ENCODE data around the gene MAGI2.
"Not testable (repeated sequence)": the region's sequence is repeated elsewhere in the genome, so short reads cannot be mapped to it uniquely, and the experiment has no call there.

MAGI2 gene

DNA sequence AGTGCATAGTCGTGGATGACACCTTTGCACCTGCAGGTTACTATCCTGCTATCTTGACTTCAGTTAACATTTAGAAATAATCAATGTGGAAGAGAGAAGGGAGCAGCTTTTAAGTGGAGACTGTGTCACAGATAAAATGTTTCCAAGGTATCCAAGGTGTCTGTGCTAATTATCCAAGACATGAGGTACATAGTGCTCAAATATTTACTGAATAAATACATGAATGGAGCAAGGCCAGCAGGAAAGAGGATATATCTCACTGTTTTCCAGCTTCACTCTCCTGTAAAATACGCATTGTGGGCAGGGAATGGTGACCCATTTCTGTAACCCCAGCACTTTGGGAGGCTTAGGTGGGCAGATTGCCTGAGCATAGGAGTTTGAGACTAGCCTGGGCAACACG lies 1102.5 kb downstream of the MAGI2 start:
- Mint-ChIP-seq H3K9me3 (peaks cover 5 to 9% of the 10 kb centered on the region in 2 donors), H3K4me3 (no peak overlapping the region), H3K27me3 (no peaks in the 10 kb centered on the region), H3K27ac (no peak overlapping the region), H3K36me3 (ENCODE audit: insufficient read depth) (no peaks in the 10 kb centered on the region), H3K4me1 (ENCODE audit: low read depth in 2 of 2) (no peaks in the 10 kb centered on the region)
- ATAC-seq (replicated peaks) (no peak), DNase-seq (no peak)

- ATAC-seq (replicated peaks) = no peak
- H3K27me3 Mint-ChIP-seq = no peaks in the 10 kb centered on the region
- no peaks in the 10 kb centered on the region for H3K4me1 Mint-ChIP-seq (ENCODE audit: low read depth in 2 of 2)
- H3K9me3 Mint-ChIP-seq = peaks cover 5 to 9% of the 10 kb centered on the region in 2 donors
- no peak overlapping the region for H3K27ac Mint-ChIP-seq
- H3K4me3 Mint-ChIP-seq = no peak overlapping the region
- DNase-seq = no peak
- H3K36me3 Mint-ChIP-seq (ENCODE audit: insufficient read depth) = no peaks in the 10 kb centered on the region
Measured at GRCh38 chr7:78350391-78350790, 1103.1 kb downstream of the MAGI2 start.

- Mint-ChIP-seq H3K4me3 (no peak overlapping the region), H3K9me3 (peaks cover 0 to 9% of the 10 kb centered on the region in 2 donors), H3K27me3 (no peaks in the 10 kb centered on the region), H3K4me1 (ENCODE audit: low read depth in 2 of 2) (no peaks in the 10 kb centered on the region), H3K27ac (no peak overlapping the region), H3K36me3 (ENCODE audit: insufficient read depth) (no peaks in the 10 kb centered on the region)
- ATAC-seq (replicated peaks) (no peak), DNase-seq (no peak)
Measured at GRCh38 chr7:78346827-78347226, 1106.6 kb downstream of the MAGI2 start.

DNA sequence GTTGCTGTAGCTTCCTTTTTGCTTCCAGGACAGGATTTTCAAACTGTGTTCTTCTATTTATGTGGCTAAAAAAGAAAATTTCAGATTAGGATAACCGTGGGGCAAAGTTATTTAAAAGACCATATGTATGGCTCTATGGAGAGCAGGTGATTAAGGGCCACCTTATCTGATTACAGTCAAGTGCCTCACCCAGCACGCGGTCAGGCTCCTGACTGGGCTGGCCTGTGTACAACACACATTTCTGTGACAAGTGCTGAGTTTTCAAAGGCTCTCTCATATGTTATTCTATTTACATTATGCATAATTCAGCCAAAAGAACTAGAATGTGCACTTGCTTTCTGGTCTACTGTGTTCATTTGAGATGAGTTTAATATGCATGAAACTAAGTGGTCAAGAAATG lies 1107.5 kb downstream of the MAGI2 start:
- Mint-ChIP-seq H3K36me3 (ENCODE audit: insufficient read depth) (no peaks in the 10 kb centered on the region), H3K4me1 (ENCODE audit: low read depth in 2 of 2) (no peaks in the 10 kb centered on the region), H3K4me3 (no peak overlapping the region), H3K9me3 (peaks cover 0 to 9% of the 10 kb centered on the region in 2 donors), H3K27me3 (no peaks in the 10 kb centered on the region), H3K27ac (no peak overlapping the region)
- no peak for ATAC-seq (replicated peaks)
- DNase-seq = no peak

- Mint-ChIP-seq H3K27ac (no peak overlapping the region), H3K4me1 (ENCODE audit: low read depth in 2 of 2) (no peaks in the 10 kb centered on the region), H3K9me3 (peaks cover 0 to 9% of the 10 kb centered on the region in 2 donors), H3K36me3 (ENCODE audit: insufficient read depth) (no peaks in the 10 kb centered on the region), H3K27me3 (no peaks in the 10 kb centered on the region), H3K4me3 (no peak overlapping the region)
- DNase-seq (no peak), ATAC-seq (replicated peaks) (no peak)
Measured at GRCh38 chr7:78345293-78345911, 1108.1 kb downstream of the MAGI2 start.

GRCh38 chr7:78334426-78334825 lies 1119.0 kb downstream of the MAGI2 start:
- Mint-ChIP-seq H3K4me3 (no peak overlapping the region), H3K27me3 (no peaks in the 10 kb centered on the region), H3K27ac (no peak overlapping the region), H3K9me3 (peaks cover 0 to 2% of the 10 kb centered on the region in 2 donors), H3K4me1 (ENCODE audit: low read depth in 2 of 2) (no peaks in the 10 kb centered on the region), H3K36me3 (ENCODE audit: insufficient read depth) (no peaks in the 10 kb centered on the region)
- ATAC-seq (replicated peaks) = no peak
- no peak for DNase-seq

DNA sequence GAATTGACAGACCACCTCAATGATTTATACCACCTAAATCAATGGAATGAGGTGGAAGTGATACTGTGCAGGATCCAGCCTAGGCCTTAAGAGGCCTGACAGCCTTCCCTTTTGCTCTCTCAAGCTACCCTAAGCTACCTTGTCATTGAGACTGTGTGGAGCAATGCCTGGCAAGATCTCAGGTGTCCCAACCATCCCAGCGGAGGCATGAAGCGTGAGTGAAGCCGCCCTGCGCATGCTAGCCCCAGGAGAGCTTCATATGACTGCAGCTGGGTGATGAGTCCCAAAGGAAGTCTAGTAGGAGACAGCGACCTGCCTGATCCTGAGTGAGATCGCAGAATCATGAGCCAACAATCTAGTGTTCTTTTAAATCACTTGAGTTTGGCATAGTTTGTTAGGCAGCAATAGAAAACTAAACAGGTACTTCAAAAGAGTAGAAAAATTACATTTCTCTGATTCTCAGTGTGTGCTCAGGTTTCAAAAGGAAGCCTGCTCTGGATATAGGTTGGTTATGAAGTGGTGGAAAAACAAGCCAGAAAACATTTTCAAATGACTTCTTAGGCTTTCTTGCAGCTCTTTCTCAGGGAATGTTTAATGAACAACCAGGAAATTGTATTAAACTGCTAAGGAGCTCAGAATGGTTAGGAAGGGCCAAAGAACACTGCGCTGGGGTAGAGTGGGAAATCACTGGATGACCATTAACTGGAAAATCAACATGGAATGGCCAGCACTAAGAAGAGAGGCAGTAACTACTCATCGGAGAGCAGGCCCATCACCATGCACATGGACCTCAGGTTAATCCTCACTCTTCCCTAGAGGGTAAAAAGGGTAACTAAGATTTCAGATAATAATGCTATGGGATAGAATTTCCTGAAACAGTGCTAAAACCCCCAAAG lies 1119.7 kb downstream of the MAGI2 start:
- no peaks in the 10 kb centered on the region for H3K27me3 Mint-ChIP-seq
- H3K27ac Mint-ChIP-seq = no peak overlapping the region
- no peaks in the 10 kb centered on the region for H3K9me3 Mint-ChIP-seq
- no peak overlapping the region for H3K4me3 Mint-ChIP-seq
- ATAC-seq (replicated peaks) (no peak), DNase-seq (no peak)
- H3K4me1 Mint-ChIP-seq (ENCODE audit: low read depth in 2 of 2) = no peaks in the 10 kb centered on the region
- H3K36me3 Mint-ChIP-seq (ENCODE audit: insufficient read depth) = no peaks in the 10 kb centered on the region

- Mint-ChIP-seq H3K4me3 (no peak overlapping the region), H3K27ac (no peak overlapping the region), H3K27me3 (no peaks in the 10 kb centered on the region), H3K9me3 (no peaks in the 10 kb centered on the region), H3K4me1 (ENCODE audit: low read depth in 2 of 2) (no peaks in the 10 kb centered on the region), H3K36me3 (ENCODE audit: insufficient read depth) (no peaks in the 10 kb centered on the region)
- ATAC-seq (replicated peaks) (no peak), DNase-seq (no peak)
Measured at GRCh38 chr7:78329001-78329655, 1124.3 kb downstream of the MAGI2 start.

DNA sequence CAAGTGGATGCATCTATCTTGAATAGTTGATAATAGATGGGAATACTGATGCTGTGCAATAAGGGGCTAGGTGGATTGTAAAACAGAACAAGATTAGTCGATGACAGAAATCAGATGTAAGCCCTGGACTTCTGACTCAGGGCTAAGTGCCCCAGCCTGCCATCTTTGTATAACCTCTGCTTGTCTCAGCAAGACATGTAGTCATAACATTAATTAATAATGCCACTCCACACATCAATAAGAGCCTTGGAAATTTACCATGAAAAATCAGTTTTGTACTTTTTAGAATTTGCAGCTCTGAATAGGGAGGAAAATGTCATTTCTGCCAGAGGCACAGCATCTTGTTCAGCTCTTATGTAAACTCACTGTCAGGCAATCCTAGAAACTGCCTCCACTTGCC lies 1125.7 kb downstream of the MAGI2 start:
- H3K36me3 Mint-ChIP-seq (ENCODE audit: insufficient read depth) = no peaks in the 10 kb centered on the region
- H3K9me3 Mint-ChIP-seq = no peaks in the 10 kb centered on the region
- H3K27ac Mint-ChIP-seq = no peak overlapping the region
- DNase-seq (no peak), ATAC-seq (replicated peaks) (no peak)
- no peaks in the 10 kb centered on the region for H3K4me1 Mint-ChIP-seq (ENCODE audit: low read depth in 2 of 2)
- no peaks in the 10 kb centered on the region for H3K27me3 Mint-ChIP-seq
- H3K4me3 Mint-ChIP-seq = no peak overlapping the region

- Mint-ChIP-seq H3K27ac (no peak overlapping the region), H3K27me3 (no peaks in the 10 kb centered on the region), H3K4me1 (ENCODE audit: low read depth in 2 of 2) (no peaks in the 10 kb centered on the region), H3K36me3 (ENCODE audit: insufficient read depth) (no peaks in the 10 kb centered on the region), H3K9me3 (peaks cover 0 to 3% of the 10 kb centered on the region in 2 donors), H3K4me3 (no peak overlapping the region)
- DNase-seq (no peak), ATAC-seq (replicated peaks) (no peak)
Measured at GRCh38 chr7:78326876-78327275, 1126.6 kb downstream of the MAGI2 start.

DNA sequence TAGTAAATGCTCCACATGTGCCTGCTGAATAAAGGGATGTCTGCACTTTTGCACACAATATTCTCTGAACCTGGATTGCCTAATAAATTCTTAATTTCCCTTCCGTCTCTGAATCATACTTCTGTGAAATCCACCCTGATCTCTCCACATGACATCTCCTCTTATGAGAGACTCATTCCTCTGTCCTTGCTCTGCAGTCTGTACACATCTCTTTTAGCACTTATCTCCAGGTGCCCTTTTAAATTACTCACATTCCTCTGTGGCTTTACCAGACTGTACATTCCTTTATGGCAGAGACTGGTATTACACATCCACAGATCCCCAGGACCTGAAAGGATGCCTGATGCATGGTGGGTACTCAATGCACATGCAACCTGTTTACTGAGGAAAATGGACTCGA lies 1127.3 kb downstream of the MAGI2 start:
- Mint-ChIP-seq H3K4me1 (ENCODE audit: low read depth in 2 of 2) (no peaks in the 10 kb centered on the region), H3K27ac (no peak overlapping the region), H3K27me3 (no peaks in the 10 kb centered on the region), H3K9me3 (peaks cover 0 to 3% of the 10 kb centered on the region in 2 donors), H3K4me3 (no peak overlapping the region), H3K36me3 (ENCODE audit: insufficient read depth) (no peaks in the 10 kb centered on the region)
- no peak for DNase-seq
- ATAC-seq (replicated peaks) = no peak

- Mint-ChIP-seq H3K4me1 (ENCODE audit: low read depth in 2 of 2) (no peaks in the 10 kb centered on the region), H3K4me3 (no peak overlapping the region), H3K27ac (no peak overlapping the region), H3K36me3 (ENCODE audit: insufficient read depth) (no peaks in the 10 kb centered on the region), H3K27me3 (no peaks in the 10 kb centered on the region), H3K9me3 (peaks cover 0 to 8% of the 10 kb centered on the region in 2 donors)
- ATAC-seq (replicated peaks) = no peak
- DNase-seq = no peak
Measured at GRCh38 chr7:78323118-78323517, 1130.3 kb downstream of the MAGI2 start.

DNA sequence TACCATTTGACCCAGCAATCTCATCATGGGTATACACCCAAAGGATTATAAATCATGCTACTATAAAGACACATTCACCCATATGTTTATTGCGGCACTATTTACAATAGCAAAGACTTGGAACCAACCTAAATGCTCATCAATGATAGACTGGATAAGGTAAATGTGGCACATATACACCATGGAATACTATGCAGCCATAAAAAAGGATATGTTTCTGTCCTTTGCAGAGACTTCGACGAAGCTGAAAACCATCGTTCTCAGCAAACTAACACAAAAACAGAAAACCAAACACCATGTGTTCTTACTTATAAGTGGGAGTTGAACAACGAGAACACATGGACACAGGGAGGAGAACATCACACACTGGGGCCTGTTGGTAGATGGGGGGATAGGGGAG lies 1131.2 kb downstream of the MAGI2 start:
- ATAC-seq (replicated peaks); H3K36me3 Mint-ChIP-seq (ENCODE audit: insufficient read depth); H3K9me3 Mint-ChIP-seq; H3K27ac Mint-ChIP-seq; H3K4me3 Mint-ChIP-seq; H3K4me1 Mint-ChIP-seq (ENCODE audit: low read depth in 2 of 2); H3K27me3 Mint-ChIP-seq; DNase-seq: not testable (repeated sequence)

- DNase-seq = no peak
- Mint-ChIP-seq H3K9me3 (peaks cover 0 to 8% of the 10 kb centered on the region in 2 donors), H3K36me3 (ENCODE audit: insufficient read depth) (no peaks in the 10 kb centered on the region), H3K27me3 (no peaks in the 10 kb centered on the region), H3K27ac (no peak overlapping the region), H3K4me1 (ENCODE audit: low read depth in 2 of 2) (no peaks in the 10 kb centered on the region), H3K4me3 (no peak overlapping the region)
- no peak for ATAC-seq (replicated peaks)
Measured at GRCh38 chr7:78317371-78317770, 1136.1 kb downstream of the MAGI2 start.

Measured in effector memory CD8-positive, alpha-beta T cell (primary cell).